Type B pancreatic cell (in vitro differentiated cells): Measurements from ENCODE around the gene SEC16A. TPM values are rescaled to one million over a fixed set of nuclear protein-coding genes. Genes with fewer than 3 reads are reported as not detected.

ENCODE experiments used
- DNase-seq: peaks from one replicate; pipeline ENCODE4 v3.0.0; 2021; ENCODE audit warnings: mixed read lengths; ENCODE audit not compliant: unreplicated experiment; ENCODE audit errors: extremely low spot score
- H3K27ac Mint-ChIP-seq: 2 replicates; pipeline ENCODE4 v1.8.0; 2021; ENCODE audit warnings: mild to moderate bottlenecking, mixed read lengths
- H3K27me3 Mint-ChIP-seq: 2 replicates; pipeline ENCODE4 v1.8.0; 2021; ENCODE audit warnings: mixed read lengths
- H3K36me3 Mint-ChIP-seq: 2 replicates; pipeline ENCODE4 v1.8.0; 2021; ENCODE audit warnings: mixed read lengths
- H3K4me1 Mint-ChIP-seq: one replicate; pipeline ENCODE4 v1.8.0; 2021; ENCODE audit warnings: mixed read lengths; ENCODE audit not compliant: unreplicated experiment
- H3K4me3 Mint-ChIP-seq: 2 replicates; pipeline ENCODE4 v1.8.0; 2021; ENCODE audit warnings: mild to moderate bottlenecking, mixed read lengths
- H3K9me3 Mint-ChIP-seq: 2 replicates; pipeline ENCODE4 v1.8.0; 2021; ENCODE audit warnings: mixed read lengths
- CTCF ChIP-seq: fragments of 200-600 bp; sonication (generic); conservative IDR thresholded peaks from 2 replicates; pipeline ENCODE4 v1.5.0; 2021; ENCODE audit warnings: antibody characterized with exemption, mild to moderate bottlenecking
- total RNA-seq: library from RNA; stranded (reverse); gene quantifications from 2 replicates; pipeline ENCODE4 v1.2.1, GENCODE V29; 2021; ENCODE audit warnings: low replicate concordance

The SEC16A gene
- total RNA-seq, 1 donor from 2014 or later: 74.6 TPM

GRCh38 chr9:136502196-136502595 is 19.4 kb upstream of the SEC16A start:
- H3K27ac Mint-ChIP-seq: no peak overlapping the region
- no peaks in the 10 kb centered on the region for H3K9me3 Mint-ChIP-seq
- H3K27me3 Mint-ChIP-seq: no peaks in the 10 kb centered on the region
- no peaks in the 10 kb centered on the region for H3K4me1 Mint-ChIP-seq
- H3K36me3 Mint-ChIP-seq: peaks cover 4% of the 10 kb centered on the region
- no peak overlapping the region for H3K4me3 Mint-ChIP-seq
- DNase-seq: no peak
- TF ChIP-seq CTCF: no peak

- peaks cover 4% of the 10 kb centered on the region for H3K36me3 Mint-ChIP-seq
These were observed 18.8 kb upstream of the SEC16A start for GRCh38 chr9:136501686-136502085.

GRCh38 chr9:136499935-136500910 is 17.4 kb upstream of the SEC16A start:
- TF ChIP-seq CTCF: no peak
- Mint-ChIP-seq H3K36me3 (peaks cover 4% of the 10 kb centered on the region), H3K9me3 (no peaks in the 10 kb centered on the region), H3K4me1 (no peaks in the 10 kb centered on the region), H3K4me3 (no peak overlapping the region), H3K27me3 (no peaks in the 10 kb centered on the region), H3K27ac (no peak overlapping the region)
- DNase-seq: no peak

More at GRCh38 chr9:136501686-136502085, 18.8 kb upstream of the SEC16A start:
- Mint-ChIP-seq H3K4me3 (no peak overlapping the region), H3K9me3 (no peaks in the 10 kb centered on the region), H3K27ac (no peak overlapping the region), H3K4me1 (no peaks in the 10 kb centered on the region), H3K27me3 (no peaks in the 10 kb centered on the region)
- TF ChIP-seq CTCF: no peak
- DNase-seq: no peak

GRCh38 chr9:136499071-136499934 is 16.5 kb upstream of the SEC16A start:
- DNase-seq: no peak
- H3K27me3 Mint-ChIP-seq: no peaks in the 10 kb centered on the region
- H3K9me3 Mint-ChIP-seq: no peaks in the 10 kb centered on the region
- H3K4me3 Mint-ChIP-seq: no peak overlapping the region
- H3K36me3 Mint-ChIP-seq: peaks cover 4% of the 10 kb centered on the region
- no peak overlapping the region for H3K27ac Mint-ChIP-seq
- TF ChIP-seq CTCF: no peak
- no peaks in the 10 kb centered on the region for H3K4me1 Mint-ChIP-seq

GRCh38 chr9:136497916-136498695 is 15.3 kb upstream of the SEC16A start:
- H3K4me1 Mint-ChIP-seq: no peaks in the 10 kb centered on the region

More at GRCh38 chr9:136497916-136498695, 15.3 kb upstream of the SEC16A start:
- Mint-ChIP-seq H3K27ac (no peak overlapping the region), H3K27me3 (no peaks in the 10 kb centered on the region), H3K36me3 (peaks cover 4% of the 10 kb centered on the region), H3K4me3 (no peak overlapping the region), H3K9me3 (no peaks in the 10 kb centered on the region)
- no peak for DNase-seq
- TF ChIP-seq CTCF: no peak
